RWPE2 (cell line): ENCODE results near the gene KIAA0408.

ENCODE experiments used
- ATAC-seq: fragments of 200-7000 bp; cut with Tn5 transposase; 3 replicates; pipeline ENCODE4 v1.9.1; 2021; ENCODE audit warnings: low read depth
- DNase-seq: peaks from one replicate; pipeline ENCODE4 v3.0.0-alpha.2; 2020; ENCODE audit warnings: low spot score
- H3K27ac ChIP-seq: fragments of 450-650 bp; 2 replicates; pipeline ENCODE4 v1.5.1; 2017; ENCODE audit warnings: mild to moderate bottlenecking; ENCODE audit not compliant: poor library complexity, severe bottlenecking
- H3K27me3 ChIP-seq: fragments of 250-450 bp; sonication (Bioruptor Pico); 2 replicates; pipeline ENCODE4 v1.5.1; 2021; ENCODE audit warnings: mild to moderate bottlenecking, moderate library complexity; ENCODE audit not compliant: insufficient read depth, poor library complexity, severe bottlenecking
- H3K36me3 ChIP-seq: fragments of 250-450 bp; sonication (Bioruptor Pico); 2 replicates; pipeline ENCODE4 v1.5.1; 2020; ENCODE audit warnings: low read depth, mild to moderate bottlenecking, moderate library complexity
- H3K4me1 ChIP-seq: fragments of 250-450 bp; sonication (Bioruptor Pico); 2 replicates; pipeline ENCODE4 v1.5.1; 2021; ENCODE audit warnings: mild to moderate bottlenecking, moderate library complexity; ENCODE audit not compliant: insufficient read depth, poor library complexity, severe bottlenecking
- H3K4me3 ChIP-seq: fragments of 250-450 bp; sonication (Bioruptor Pico); 2 replicates; pipeline ENCODE4 v1.5.1; 2021; ENCODE audit warnings: mild to moderate bottlenecking, moderate library complexity; ENCODE audit not compliant: severe bottlenecking
- H3K9me3 ChIP-seq: fragments of 250-450 bp; sonication (Bioruptor Pico); 2 replicates; pipeline ENCODE4 v1.5.1; 2021; ENCODE audit warnings: mild to moderate bottlenecking, moderate library complexity; ENCODE audit not compliant: severe bottlenecking
- TF ChIP-seq, protein P1 (sequence below): fragments of 450-650 bp; IDR thresholded peaks from one replicate; pipeline ENCODE4 v1.5.1; 2017; ENCODE audit warnings: mild to moderate bottlenecking, moderate library complexity; ENCODE audit not compliant: poor library complexity, severe bottlenecking

KIAA0408 gene

DNA sequence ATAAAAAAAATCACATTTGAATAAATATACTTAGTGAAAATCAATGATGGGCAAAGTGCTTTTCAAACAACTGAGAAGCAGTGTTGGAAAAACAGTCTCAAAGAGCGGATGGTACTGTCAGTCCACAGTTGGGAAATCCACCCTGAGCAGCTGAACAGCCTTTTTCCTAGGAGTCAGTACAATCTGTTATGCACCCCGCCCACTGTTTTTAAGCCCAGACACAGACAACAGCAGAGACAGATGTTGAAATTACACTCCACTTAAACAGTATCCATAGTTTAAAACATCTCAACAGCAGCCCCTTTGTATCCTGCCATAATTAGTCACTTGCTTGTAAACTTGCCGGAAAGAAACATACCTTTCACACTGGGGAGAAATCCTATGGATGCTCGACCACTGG, 372 bp downstream of the KIAA0408 start:
- ATAC-seq (peak; percentile 40; the same call in 2 of the 3 replicates), DNase-seq (no peak)
- Histone ChIP-seq H3K4me3 (no peak overlapping the region), H3K27me3 (peaks cover 8% of the 10 kb centered on the region), H3K27ac (no peak overlapping the region), H3K9me3 (no peaks in the 10 kb centered on the region), H3K36me3 (no peaks in the 10 kb centered on the region), H3K4me1 (no peaks in the 10 kb centered on the region)
- TF ChIP-seq, protein P1, sequence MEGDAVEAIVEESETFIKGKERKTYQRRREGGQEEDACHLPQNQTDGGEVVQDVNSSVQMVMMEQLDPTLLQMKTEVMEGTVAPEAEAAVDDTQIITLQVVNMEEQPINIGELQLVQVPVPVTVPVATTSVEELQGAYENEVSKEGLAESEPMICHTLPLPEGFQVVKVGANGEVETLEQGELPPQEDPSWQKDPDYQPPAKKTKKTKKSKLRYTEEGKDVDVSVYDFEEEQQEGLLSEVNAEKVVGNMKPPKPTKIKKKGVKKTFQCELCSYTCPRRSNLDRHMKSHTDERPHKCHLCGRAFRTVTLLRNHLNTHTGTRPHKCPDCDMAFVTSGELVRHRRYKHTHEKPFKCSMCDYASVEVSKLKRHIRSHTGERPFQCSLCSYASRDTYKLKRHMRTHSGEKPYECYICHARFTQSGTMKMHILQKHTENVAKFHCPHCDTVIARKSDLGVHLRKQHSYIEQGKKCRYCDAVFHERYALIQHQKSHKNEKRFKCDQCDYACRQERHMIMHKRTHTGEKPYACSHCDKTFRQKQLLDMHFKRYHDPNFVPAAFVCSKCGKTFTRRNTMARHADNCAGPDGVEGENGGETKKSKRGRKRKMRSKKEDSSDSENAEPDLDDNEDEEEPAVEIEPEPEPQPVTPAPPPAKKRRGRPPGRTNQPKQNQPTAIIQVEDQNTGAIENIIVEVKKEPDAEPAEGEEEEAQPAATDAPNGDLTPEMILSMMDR = no peak

DNA sequence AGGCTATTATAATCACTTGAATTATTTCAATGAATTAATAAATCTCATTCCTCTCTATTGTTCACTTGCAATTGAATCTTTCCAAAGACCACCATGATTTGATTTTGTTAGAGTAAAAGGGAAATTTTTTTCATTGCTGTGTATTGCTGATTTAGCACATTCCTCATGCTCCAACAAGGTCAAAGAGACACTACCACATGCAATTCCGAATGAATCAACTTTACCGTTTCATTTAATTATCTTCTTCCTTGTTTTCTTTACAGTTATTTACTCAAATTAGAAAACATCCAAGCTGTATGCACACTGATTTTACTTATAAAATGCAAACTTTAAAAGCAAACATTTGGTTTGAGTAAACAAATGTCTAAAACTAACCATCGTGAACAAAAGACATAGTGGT, 967 bp downstream of the KIAA0408 start:
- ATAC-seq (no peak), DNase-seq (no peak)
- TF ChIP-seq, protein P1 = no peak
- Histone ChIP-seq H3K9me3 (no peaks in the 10 kb centered on the region), H3K4me1 (no peaks in the 10 kb centered on the region), H3K4me3 (no peak overlapping the region), H3K36me3 (no peaks in the 10 kb centered on the region), H3K27ac (no peak overlapping the region), H3K27me3 (peaks cover 8% of the 10 kb centered on the region)

DNA sequence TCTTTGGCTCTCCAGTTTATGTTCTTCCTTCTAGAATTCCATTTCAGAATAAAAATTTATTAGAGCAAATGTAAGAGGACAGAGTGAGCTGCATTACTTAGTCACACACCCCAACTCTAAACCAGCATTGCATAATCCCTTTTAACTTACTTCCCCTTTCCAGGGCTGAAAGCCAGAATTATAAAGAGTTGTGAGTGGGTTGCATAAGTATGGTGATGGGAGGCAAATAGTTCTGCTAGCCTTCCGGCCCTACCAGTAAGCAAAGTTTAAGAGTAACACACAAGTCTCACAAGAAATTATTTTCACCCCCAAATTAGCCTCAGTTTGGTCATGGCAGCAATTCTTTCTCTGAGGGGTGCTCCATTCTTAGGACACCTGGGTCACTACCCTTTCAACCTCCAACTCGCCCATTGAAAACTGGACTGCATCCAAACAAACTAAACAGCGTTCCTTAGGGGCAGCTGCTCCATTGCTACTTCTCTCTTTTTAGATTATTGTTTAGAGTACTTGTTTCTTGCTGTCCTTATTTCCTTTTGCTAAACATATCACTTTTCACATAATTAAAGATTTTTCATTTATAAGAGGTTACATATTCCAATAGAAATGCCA, 1.6 kb downstream of the KIAA0408 start:
- TF ChIP-seq, protein P1 = no peak
- Histone ChIP-seq H3K4me3 (no peak overlapping the region), H3K4me1 (no peaks in the 10 kb centered on the region), H3K27me3 (peaks cover 13% of the 10 kb centered on the region), H3K36me3 (no peaks in the 10 kb centered on the region), H3K27ac (no peak overlapping the region), H3K9me3 (no peaks in the 10 kb centered on the region)
- DNase-seq (no peak), ATAC-seq (peak; percentile 31; the same call in 1 of the 3 replicates)

DNA sequence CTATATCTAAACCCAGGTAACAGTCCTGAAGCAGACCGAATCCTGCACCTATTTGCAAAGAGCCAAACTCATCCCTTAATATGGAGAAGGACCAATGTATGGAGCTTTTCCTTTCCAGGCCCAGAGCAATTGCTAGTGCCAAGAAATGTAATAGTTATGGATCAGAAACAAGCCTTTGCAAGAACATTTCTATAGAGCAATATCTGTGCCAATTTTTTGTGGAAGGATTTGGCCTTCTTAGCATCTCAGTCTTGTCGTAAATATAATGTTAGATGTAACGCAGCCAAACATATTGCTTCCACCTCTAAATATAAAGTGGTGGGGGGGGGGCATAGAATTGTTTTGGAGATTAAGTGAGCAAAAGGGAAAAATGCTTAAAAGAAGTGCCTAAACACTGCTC, 2.7 kb downstream of the KIAA0408 start:
- Histone ChIP-seq H3K4me1 (no peaks in the 10 kb centered on the region), H3K27me3 (peaks cover 16% of the 10 kb centered on the region), H3K27ac (no peak overlapping the region), H3K36me3 (no peaks in the 10 kb centered on the region), H3K4me3 (no peak overlapping the region), H3K9me3 (no peaks in the 10 kb centered on the region)
- ATAC-seq = no peak
- no peak for DNase-seq
- TF ChIP-seq, protein P1 = no peak

DNA sequence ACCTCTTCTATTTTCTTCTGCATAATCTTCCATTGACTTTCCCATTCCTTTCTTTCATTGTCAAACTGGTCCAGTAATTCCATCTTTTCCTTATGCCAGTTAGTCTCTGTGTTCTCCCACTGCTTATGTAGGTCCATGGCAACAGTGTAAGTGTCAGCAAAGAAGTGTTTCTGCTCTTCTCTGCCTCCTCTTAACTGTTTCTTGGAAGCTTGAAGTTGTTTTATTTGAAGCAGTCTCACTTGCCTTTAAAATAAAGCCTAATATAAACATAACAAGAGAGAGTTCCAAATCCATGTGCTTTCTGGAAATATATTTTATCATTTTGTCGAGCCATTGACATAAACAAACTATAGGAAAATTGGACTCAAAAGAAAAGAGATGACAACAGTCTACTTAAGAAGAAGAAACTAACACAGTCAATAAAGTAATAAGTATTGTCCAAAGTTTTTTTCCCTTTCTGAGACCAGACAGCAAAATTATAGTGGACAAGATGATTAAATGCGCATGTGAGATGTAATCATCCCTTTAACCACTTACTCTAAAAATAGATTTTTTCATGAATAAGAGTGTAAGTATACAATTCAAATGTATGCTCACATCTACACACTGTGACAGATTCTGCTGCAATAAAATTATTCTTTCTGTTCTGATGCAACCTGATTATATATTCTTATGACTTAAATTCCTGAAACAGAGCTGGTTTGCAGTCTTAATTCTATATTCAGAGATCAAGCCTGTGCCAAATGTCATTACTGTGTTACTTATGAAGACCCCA, 5.2 kb downstream of the KIAA0408 start:
- H3K36me3 ChIP-seq = no peaks in the 10 kb centered on the region
- H3K27ac ChIP-seq = no peak overlapping the region

More for the DNA sequence above, 5.2 kb downstream of the KIAA0408 start:
- Histone ChIP-seq H3K4me1 (no peaks in the 10 kb centered on the region), H3K4me3 (no peak overlapping the region), H3K9me3 (no peaks in the 10 kb centered on the region), H3K27me3 (peaks cover 16% of the 10 kb centered on the region)
- ATAC-seq = no peak
- TF ChIP-seq, protein P1 = no peak
- DNase-seq = no peak
